ENCODE results near the gene COG3. TPM values are rescaled to one million over a fixed set of nuclear protein-coding genes. Genes with fewer than 3 reads are reported as not detected.

The COG3 gene
- total and polyA plus RNA-seq, 4 donors: 14.7 to 66.7 (median 22.4) TPM

- Histone ChIP-seq H3K9me3 (ENCODE audit: control insufficient read depth in 4 of 4, insufficient read depth in 3 of 4, low read length in 3 of 4) (no peaks in the 10 kb centered on the region), H3K27me3 (ENCODE audit: control insufficient read depth in 3 of 3, insufficient read depth in 3 of 3, low read length in 2 of 3) (no peaks in the 10 kb centered on the region), H3K4me1 (ENCODE audit: control insufficient read depth in 5 of 5, insufficient read depth in 5 of 5, low read length in 5 of 5) (peaks cover 0 to 10% (median 0%) of the 10 kb centered on the region in 5 donors), H3K27ac (ENCODE audit: low read depth in 1 of 2, low read length in 1 of 2) (no peak overlapping the region), H3K9ac (ENCODE audit: insufficient read depth in 1 of 2, low read length in 2 of 2) (no peak overlapping the region), H3K36me3 (ENCODE audit: control insufficient read depth in 4 of 4, insufficient read depth in 4 of 4, low read length in 4 of 4) (peaks cover 21 to 37% (median 29%) of the 10 kb centered on the region in 4 donors), H3K4me3 (no peak overlapping the region)
- DNase-seq (no peak), ATAC-seq (ENCODE audit: insufficient read depth, low FRiP score) (no peak)
- TF ChIP-seq, protein P1, sequence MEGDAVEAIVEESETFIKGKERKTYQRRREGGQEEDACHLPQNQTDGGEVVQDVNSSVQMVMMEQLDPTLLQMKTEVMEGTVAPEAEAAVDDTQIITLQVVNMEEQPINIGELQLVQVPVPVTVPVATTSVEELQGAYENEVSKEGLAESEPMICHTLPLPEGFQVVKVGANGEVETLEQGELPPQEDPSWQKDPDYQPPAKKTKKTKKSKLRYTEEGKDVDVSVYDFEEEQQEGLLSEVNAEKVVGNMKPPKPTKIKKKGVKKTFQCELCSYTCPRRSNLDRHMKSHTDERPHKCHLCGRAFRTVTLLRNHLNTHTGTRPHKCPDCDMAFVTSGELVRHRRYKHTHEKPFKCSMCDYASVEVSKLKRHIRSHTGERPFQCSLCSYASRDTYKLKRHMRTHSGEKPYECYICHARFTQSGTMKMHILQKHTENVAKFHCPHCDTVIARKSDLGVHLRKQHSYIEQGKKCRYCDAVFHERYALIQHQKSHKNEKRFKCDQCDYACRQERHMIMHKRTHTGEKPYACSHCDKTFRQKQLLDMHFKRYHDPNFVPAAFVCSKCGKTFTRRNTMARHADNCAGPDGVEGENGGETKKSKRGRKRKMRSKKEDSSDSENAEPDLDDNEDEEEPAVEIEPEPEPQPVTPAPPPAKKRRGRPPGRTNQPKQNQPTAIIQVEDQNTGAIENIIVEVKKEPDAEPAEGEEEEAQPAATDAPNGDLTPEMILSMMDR (IDR thresholded peaks at IDR 0.05; ENCODE audit: control extremely low read depth, extremely low read depth): no peak
- 92 to 98% methylated on average over 3 of the region's 3 CpGs for WGBS, 2 donors
Measured at GRCh38 chr13:45510672-45511071, 45.9 kb downstream of the COG3 start.

DNA sequence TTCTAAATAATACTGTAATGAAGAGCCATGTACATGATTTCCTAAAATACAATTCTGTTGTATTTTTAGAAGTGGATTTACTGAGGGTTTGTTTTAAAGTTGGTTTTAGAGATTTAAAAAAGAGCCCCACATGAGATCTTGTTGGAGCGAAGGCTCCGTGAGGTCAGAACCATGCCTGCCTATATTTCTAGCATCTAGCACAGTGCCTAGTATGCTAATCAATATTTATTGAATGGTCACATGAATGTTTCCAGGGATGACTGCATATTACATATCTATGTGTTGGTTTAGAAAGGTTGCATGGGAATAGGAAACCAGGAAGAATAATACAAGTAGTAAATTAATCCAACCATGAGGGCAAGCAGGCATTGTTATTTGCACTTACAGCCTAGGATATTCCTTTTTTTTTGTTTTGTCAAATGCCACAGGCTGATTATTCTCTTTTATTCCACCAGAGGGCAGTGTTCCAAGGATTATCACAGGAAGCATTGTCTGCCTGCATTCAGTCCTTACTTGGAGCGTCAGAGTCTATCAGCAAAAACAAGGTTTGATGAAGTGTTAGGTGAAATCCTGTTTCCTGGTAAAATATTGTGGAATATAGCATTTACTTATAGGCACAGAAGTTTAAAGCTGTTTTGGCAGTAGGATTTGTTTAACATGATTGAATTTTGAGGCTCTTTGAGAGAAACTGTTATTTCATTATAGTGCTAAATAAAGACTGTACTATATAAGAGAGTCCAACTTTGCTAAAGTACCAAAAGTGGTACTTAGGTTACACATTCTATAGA is 46.8 kb downstream of the COG3 start:
- Histone ChIP-seq H3K9ac (ENCODE audit: insufficient read depth in 1 of 2, low read length in 2 of 2) (no peak overlapping the region), H3K4me1 (ENCODE audit: control insufficient read depth in 5 of 5, insufficient read depth in 5 of 5, low read length in 5 of 5) (peaks cover 0 to 10% (median 0%) of the 10 kb centered on the region in 5 donors), H3K36me3 (ENCODE audit: control insufficient read depth in 4 of 4, insufficient read depth in 4 of 4, low read length in 4 of 4) (peaks cover 19 to 38% (median 31%) of the 10 kb centered on the region in 4 donors), H3K4me3 (no peak overlapping the region), H3K27ac (ENCODE audit: low read depth in 1 of 2, low read length in 1 of 2) (no peak overlapping the region), H3K27me3 (ENCODE audit: control insufficient read depth in 3 of 3, insufficient read depth in 3 of 3, low read length in 2 of 3) (no peaks in the 10 kb centered on the region), H3K9me3 (ENCODE audit: control insufficient read depth in 4 of 4, insufficient read depth in 3 of 4, low read length in 3 of 4) (no peaks in the 10 kb centered on the region)
- ATAC-seq (ENCODE audit: insufficient read depth, low FRiP score) (peak; percentile 82), DNase-seq (peak; percentile 57 to 97 (median 96))
- 61 to 68% methylated on average over 3 of the region's 3 CpGs for WGBS, 2 donors
- TF ChIP-seq, protein P1 (IDR thresholded peaks at IDR 0.05; ENCODE audit: control extremely low read depth, extremely low read depth): peak; percentile 80

DNA sequence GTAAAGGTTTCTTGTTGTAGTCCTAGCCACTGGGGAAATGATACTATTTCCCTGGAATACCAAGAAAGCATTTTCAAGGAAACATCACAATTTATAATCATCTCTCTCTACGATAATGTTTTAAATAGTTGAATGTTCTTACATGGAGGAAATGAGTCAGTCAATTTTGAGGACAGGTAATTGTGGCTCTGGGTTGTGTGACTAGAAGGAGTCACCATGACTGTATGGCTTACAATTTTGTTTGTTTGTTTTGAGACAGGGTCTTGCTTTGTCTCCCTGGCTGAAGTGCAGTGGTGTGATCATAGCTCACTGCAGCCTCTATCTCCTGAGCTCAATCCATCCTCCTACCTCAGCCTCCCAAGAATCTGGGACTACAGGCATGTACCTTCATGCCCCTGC is 47.4 kb downstream of the COG3 start:
- Histone ChIP-seq H3K9me3 (ENCODE audit: control insufficient read depth in 4 of 4, insufficient read depth in 3 of 4, low read length in 3 of 4) (no peaks in the 10 kb centered on the region), H3K27ac (ENCODE audit: low read depth in 1 of 2, low read length in 1 of 2) (no peak overlapping the region), H3K36me3 (ENCODE audit: control insufficient read depth in 4 of 4, insufficient read depth in 4 of 4, low read length in 4 of 4) (peaks cover 15 to 38% (median 32%) of the 10 kb centered on the region in 4 donors), H3K4me1 (ENCODE audit: control insufficient read depth in 5 of 5, insufficient read depth in 5 of 5, low read length in 5 of 5) (peaks cover 0 to 10% (median 0%) of the 10 kb centered on the region in 5 donors), H3K4me3 (no peak overlapping the region), H3K9ac (ENCODE audit: insufficient read depth in 1 of 2, low read length in 2 of 2) (no peak overlapping the region), H3K27me3 (ENCODE audit: control insufficient read depth in 3 of 3, insufficient read depth in 3 of 3, low read length in 2 of 3) (no peaks in the 10 kb centered on the region)
- TF ChIP-seq, protein P1 (IDR thresholded peaks at IDR 0.05; ENCODE audit: control extremely low read depth, extremely low read depth): no peak
- DNase-seq (no peak), ATAC-seq (ENCODE audit: insufficient read depth, low FRiP score) (no peak)
- WGBS, 2 donors: 55 to 63% methylated on average over 1 of the region's 1 CpG

Data from lung (tissue), 12 donors.